Subcutaneous abdominal adipose tissue (tissue), 5 donors: ENCODE measurements around the gene ZNF574.
A peak's percentile ranks its signal among the peaks of the same experiment; 100 is the strongest.
"Not testable (repeated sequence)": the region's sequence is repeated elsewhere in the genome, so short reads cannot be mapped to it uniquely, and the experiment has no call there.

Source experiments
- H3K27ac ChIP-seq: one replicate; pipeline ENCODE4 v1.7.0; 2013; ENCODE audit warnings: low read depth, mild to moderate bottlenecking, inconsistent platforms, low read length, moderate library complexity
- H3K27me3 ChIP-seq, 5 donors: one replicate each; pipeline ENCODE4 v1.7.0; 2013; ENCODE audit warnings: low read length in 5 of 5, inconsistent platforms in 1 of 5; ENCODE audit not compliant: control insufficient read depth in 5 of 5, insufficient read depth in 4 of 5
- H3K36me3 ChIP-seq, 5 donors: one replicate each; pipeline ENCODE4 v1.7.0; 2013; ENCODE audit warnings: low read length in 5 of 5; ENCODE audit not compliant: control insufficient read depth in 5 of 5, insufficient read depth in 5 of 5
- H3K4me1 ChIP-seq, 5 donors: one replicate each; pipeline ENCODE4 v1.7.0; 2013; ENCODE audit warnings: low read length in 5 of 5, mild to moderate bottlenecking in 3 of 5, moderate library complexity in 1 of 5; ENCODE audit not compliant: control insufficient read depth in 5 of 5, insufficient read depth in 5 of 5
- H3K4me3 ChIP-seq, 5 donors: one replicate each; pipeline ENCODE4 v1.7.0; 2013; ENCODE audit warnings: low read length in 5 of 5, low read depth in 1 of 5
- H3K9ac ChIP-seq, 5 donors: one replicate each; pipeline ENCODE4 v1.7.0; 2013; ENCODE audit warnings: low read length in 5 of 5, mild to moderate bottlenecking in 4 of 5, moderate library complexity in 3 of 5
- H3K9me3 ChIP-seq, 5 donors: one replicate each; pipeline ENCODE4 v1.7.0; 2013; ENCODE audit warnings: low read length in 5 of 5; ENCODE audit not compliant: control insufficient read depth in 5 of 5
- donor health status: healthy.
- donor health status: healthy.
- donor health status: healthy.
- donor health status: healthy.
- donor health status: healthy.

The ZNF574 gene

DNA sequence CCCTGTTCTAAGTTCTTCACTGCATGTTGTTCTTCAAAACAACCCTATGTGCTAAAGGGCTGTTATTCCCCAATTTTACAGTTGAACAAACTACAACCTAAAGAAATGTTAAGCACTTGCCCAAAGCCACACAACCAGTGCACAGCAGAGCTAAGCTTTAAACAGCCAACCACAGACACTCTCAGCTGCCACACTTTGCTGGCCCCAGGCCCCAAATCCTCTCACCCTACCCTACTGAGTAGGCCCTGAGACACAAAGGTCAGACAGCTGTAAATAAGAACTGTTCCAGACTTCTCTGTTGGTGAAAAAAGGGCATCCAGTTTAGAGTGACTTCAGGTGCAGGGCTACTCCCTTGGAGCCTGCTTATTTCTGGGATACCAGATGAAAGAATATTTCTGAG is 35.9 kb upstream of the ZNF574 start:
- Histone ChIP-seq H3K27ac (no peak overlapping the region), H3K4me3 (no peak overlapping the region), H3K27me3 (peaks cover 0 to 9% (median 2%) of the 10 kb centered on the region in 5 donors), H3K9ac (no peak overlapping the region), H3K36me3 (no peaks in the 10 kb centered on the region), H3K4me1 (no peaks in the 10 kb centered on the region), H3K9me3 (no peaks in the 10 kb centered on the region)

DNA sequence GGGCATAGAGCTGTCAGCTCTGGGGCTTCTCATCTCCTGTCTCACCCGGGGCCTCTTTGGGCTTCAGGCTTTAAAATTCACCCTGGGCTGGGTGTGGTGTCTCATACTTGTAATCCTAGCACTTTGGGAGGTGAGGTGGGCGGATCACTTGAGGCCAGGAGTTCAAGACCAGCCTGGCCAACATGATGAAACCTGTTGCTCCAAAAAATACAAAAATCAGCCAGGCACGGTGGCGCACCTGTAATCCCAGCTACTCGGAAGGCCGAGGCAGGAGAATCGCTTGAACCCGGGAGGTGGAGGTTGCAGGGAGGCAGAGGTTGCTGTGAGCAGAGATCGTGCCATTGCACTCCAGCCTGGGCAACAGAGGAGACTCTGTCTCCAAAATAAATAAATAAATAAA is 35.5 kb upstream of the ZNF574 start:
- not testable (repeated sequence) for H3K27me3 ChIP-seq, H3K27ac ChIP-seq, H3K36me3 ChIP-seq

DNA sequence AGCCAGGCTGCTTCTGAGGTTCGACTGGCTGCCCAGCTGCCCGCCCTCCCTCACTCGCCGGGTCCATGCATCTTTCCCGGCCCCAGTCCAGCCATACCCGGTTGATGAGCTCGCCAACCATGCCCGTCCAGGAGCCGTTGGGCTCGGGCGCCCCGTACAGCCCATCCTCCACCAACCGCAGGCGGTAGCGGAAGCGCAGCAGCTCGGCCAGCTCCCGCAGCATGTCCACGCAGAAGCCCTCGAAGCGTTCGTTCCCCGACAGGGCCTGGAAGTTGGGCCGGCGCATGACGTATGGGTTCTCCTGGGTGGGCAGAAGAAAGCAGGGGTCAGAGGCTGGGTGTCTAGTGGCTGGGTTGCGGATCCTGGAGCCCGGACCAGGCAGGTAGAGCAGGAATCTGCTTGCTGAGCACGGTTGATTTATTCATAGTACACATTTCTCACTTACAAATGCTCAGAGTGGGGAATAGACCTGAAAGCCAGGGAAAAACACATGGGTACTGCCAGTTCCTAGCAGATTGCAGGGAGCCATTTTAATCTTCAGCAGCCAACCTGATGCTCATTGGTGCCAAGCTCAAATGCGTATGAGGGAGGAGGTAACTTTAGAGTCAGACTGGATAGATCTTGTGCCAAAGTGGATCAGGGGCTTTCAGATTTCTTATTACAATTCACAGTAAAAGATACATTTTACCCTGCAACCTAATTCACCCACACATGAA is 33.4 kb upstream of the ZNF574 start:
- H3K4me1 ChIP-seq: no peaks in the 10 kb centered on the region
- no peak overlapping the region for H3K9ac ChIP-seq
- no peak overlapping the region for H3K4me3 ChIP-seq
- no peaks in the 10 kb centered on the region for H3K36me3 ChIP-seq
- no peaks in the 10 kb centered on the region for H3K9me3 ChIP-seq
- H3K27ac ChIP-seq: no peak overlapping the region
- H3K27me3 ChIP-seq: peaks cover 0 to 9% (median 2%) of the 10 kb centered on the region in 5 donors

More for the DNA sequence above, 35.5 kb upstream of the ZNF574 start:
- not testable (repeated sequence) for H3K4me3 ChIP-seq, H3K9ac ChIP-seq, H3K9me3 ChIP-seq, H3K4me1 ChIP-seq

DNA sequence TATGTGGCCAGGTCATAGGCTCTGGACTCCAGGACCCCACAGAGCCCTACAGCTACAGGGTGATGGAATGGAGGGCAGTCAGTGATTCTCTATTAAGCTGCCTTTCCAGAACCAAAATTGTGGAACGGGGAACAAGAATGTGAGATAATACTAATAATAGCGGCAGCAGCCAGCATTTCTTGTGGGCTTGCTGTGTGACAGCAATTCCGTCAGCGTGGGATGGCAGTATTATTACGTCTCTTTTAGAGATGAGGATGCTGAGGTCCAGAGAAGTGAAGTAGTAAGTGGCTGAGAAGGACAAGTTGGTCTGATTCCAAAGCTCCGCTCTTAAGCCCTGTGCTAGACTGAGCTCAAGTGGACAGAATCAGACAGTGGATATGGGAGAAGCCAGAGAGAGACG is 30.4 kb upstream of the ZNF574 start:
- Histone ChIP-seq H3K9me3 (no peaks in the 10 kb centered on the region), H3K36me3 (no peaks in the 10 kb centered on the region), H3K4me3 (no peak overlapping the region), H3K27me3 (peaks cover 0 to 9% (median 0%) of the 10 kb centered on the region in 5 donors), H3K4me1 (no peaks in the 10 kb centered on the region), H3K9ac (no peak overlapping the region), H3K27ac (no peak overlapping the region)

DNA sequence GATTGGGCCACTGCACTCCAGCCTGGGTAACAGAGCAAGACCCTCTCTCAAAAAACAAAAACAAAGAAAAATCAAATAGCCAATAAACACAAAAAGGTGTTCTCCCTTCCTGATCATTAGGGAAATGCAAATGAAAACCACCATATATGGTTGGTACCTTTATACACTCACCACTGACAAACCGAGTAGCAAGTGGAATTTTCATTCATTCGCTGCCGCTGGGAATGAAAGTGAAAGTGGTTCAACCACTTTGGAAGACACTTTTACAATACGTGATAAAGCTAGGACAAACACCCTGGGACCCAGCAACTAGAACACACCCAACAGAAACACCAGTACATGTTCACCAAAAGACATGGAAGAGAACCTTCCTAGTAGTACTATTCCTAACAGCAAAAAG is 27.0 kb upstream of the ZNF574 start:
- Histone ChIP-seq H3K27me3 (peaks cover 0 to 5% (median 0%) of the 10 kb centered on the region in 5 donors), H3K27ac (no peak overlapping the region), H3K4me3 (peak overlapping the region in 4 of 5 donors; percentile 15 to 54 (median 40)), H3K36me3 (no peaks in the 10 kb centered on the region), H3K4me1 (no peaks in the 10 kb centered on the region), H3K9me3 (no peaks in the 10 kb centered on the region), H3K9ac (no peak overlapping the region)

DNA sequence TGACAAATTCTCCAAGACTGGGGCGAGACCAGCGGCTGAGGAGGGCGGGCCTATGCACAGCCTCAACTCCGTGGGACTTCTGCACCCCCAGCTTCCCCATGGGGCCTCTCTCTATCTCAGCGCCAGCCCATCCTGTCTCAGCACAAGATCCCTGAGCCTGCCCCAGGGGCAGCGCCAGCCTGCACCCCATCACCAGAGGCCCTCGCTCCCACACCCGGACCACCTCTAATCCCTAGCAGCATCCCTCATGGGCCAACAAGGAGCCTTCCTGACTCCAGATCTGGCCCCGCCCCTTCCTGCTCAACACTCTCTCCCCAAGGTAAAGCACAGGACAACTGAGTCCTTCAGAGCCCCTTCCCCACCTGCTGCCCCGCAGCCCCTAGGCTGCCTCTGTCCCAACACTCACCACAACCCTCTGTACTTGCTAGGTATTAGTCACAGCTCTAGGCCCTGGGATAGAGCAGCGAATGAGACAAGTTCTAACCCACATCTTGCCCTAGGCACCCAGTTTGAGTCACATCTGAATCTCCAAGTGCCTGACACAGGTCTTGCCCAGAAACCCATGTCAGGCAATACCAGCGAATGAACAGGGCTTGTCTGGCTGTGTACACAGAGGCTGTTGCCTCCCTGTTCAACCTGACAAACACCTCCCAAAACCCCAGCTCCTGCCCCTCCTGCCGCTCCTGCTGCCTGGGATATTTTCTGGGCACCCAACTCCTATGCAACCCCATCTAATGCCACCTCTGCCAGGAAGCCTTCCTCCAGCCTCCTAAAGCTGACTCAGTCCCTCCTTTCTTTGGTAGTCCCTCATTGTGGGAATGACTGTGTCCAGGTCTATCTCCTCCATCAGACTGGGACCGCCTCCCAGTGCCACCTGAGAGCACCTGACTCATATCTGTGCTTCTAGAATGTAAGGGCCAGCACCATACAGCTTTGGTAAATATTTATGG is 24.5 kb upstream of the ZNF574 start:
- H3K9ac ChIP-seq: no peak overlapping the region
- H3K36me3 ChIP-seq: no peaks in the 10 kb centered on the region
- no peaks in the 10 kb centered on the region for H3K4me1 ChIP-seq
- no peaks in the 10 kb centered on the region for H3K9me3 ChIP-seq
- no peak overlapping the region for H3K27ac ChIP-seq
- H3K4me3 ChIP-seq: no peak overlapping the region
- H3K27me3 ChIP-seq: peaks cover 0 to 8% (median 0%) of the 10 kb centered on the region in 5 donors

DNA sequence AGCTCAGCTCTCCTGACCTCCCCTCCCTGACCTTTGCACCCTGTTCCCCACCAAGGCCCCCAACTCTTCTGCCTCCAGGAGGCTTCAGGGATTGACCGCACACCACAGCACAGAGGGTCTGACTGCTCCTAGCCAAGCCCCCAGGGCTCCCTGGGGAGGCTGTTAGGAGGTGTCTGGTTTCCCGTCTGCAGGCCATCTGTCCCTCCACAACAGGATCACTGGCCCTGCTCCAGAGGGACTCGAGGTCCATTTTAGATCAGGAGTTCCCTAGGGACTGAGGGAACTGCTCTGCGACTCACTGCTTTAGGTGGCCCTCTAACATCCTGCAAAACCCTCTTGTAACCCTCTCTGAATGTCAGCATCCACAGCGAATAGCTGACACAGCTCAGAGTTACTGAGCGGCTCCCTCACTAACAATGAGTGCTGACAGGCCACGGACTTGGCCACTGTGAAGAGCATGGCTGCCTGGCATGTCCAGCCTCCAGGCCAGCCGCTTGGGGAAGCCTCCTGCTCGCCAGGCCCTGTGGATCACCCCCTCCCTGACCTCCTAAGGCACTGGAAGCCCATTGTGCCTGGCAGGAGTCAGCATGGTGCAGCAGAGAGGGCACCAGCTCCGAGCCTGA is 23.6 kb upstream of the ZNF574 start:
- H3K4me3 ChIP-seq: no peak overlapping the region
- no peak overlapping the region for H3K9ac ChIP-seq
- H3K27me3 ChIP-seq: peaks cover 0 to 8% (median 0%) of the 10 kb centered on the region in 5 donors
- H3K4me1 ChIP-seq: no peaks in the 10 kb centered on the region
- no peaks in the 10 kb centered on the region for H3K36me3 ChIP-seq
- H3K9me3 ChIP-seq: no peaks in the 10 kb centered on the region
- no peak overlapping the region for H3K27ac ChIP-seq

DNA sequence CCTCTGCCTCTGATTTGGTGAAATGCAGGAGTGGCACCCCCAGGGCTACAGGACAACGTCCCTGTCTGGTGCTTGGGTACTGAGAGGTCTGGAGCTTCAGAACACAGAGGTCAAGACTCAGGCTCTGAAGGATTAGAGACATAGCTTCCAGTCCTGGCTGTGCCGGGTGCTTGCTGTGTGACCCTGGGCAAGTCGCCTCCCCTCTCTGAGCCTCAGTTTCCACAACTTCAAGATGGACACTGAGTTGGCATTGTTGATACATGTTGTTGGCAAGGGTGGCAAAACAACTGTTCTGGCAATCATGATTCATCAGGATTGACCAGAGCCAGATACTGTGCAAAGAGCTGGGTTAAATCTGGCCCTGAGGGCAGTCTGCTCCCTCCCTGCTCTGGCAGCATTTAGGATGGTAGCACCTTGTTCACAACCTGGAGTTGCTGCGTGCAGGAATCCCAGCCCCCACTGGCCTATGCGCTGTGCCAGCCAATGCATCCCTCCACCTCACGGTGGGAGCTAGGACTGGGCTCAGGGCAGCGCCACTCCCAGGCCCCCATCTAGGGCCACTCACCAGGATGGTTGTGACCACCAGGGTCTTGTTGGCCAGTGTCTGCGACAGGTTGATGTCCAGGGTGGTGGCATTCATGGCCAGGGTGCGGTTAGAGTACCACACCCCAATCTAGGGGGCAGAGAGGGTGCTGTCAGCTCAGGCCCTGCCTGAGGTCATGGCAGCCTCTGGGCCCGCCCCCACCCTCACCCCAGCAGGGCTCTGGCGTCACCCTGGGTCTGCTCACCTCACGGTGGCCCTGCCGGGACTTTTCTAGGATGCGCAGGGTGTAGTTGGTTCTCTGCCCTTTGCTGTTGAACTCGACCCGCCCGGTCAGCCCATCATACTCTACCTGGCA is 22.7 kb upstream of the ZNF574 start:
- no peaks in the 10 kb centered on the region for H3K9me3 ChIP-seq
- H3K27ac ChIP-seq: no peak overlapping the region
- no peaks in the 10 kb centered on the region for H3K36me3 ChIP-seq
- H3K4me1 ChIP-seq: no peaks in the 10 kb centered on the region
- no peak overlapping the region for H3K9ac ChIP-seq
- peaks cover 0 to 8% (median 0%) of the 10 kb centered on the region in 5 donors for H3K27me3 ChIP-seq
- H3K4me3 ChIP-seq: no peak overlapping the region

DNA sequence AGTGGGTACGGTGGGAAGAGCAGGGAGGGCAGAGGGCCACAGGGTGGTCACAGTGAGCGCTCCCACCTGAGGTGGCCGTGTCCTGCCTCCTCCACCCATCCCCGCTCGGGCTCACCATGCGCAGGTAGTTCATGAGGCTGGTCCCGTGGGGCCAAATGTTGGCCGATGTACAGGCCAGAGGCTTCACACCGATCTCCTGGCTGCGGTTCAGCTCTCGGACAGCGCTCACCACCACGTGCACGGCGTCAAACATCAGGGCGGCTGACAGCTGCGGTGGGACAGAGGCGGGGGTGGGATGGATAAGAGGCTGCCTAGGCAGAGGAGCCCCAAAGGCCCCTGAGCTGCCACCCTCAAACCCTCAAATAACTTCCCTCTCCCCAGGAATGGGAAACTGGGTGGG is 21.8 kb upstream of the ZNF574 start:
- Histone ChIP-seq H3K27me3 (peaks cover 0 to 8% (median 0%) of the 10 kb centered on the region in 5 donors), H3K9ac (no peak overlapping the region), H3K27ac (no peak overlapping the region), H3K9me3 (no peaks in the 10 kb centered on the region), H3K36me3 (no peaks in the 10 kb centered on the region), H3K4me1 (no peaks in the 10 kb centered on the region), H3K4me3 (no peak overlapping the region)
